Activated naive CD8-positive, alpha-beta T cell treated with anti-CD3 and anti-CD28 coated beads for 36 hours (primary cell): Measurements from ENCODE around the gene NUBP1. TPM values are rescaled to one million over a fixed set of nuclear protein-coding genes. Genes with fewer than 3 reads are reported as not detected.
"Not testable (repeated sequence)": the region's sequence is repeated elsewhere in the genome, so short reads cannot be mapped to it uniquely, and the experiment has no call there.

Experiments
- DNase-seq: peaks from one replicate; pipeline ENCODE4 v3.0.0; 2021
- H3K27ac Mint-ChIP-seq: one replicate; pipeline ENCODE4 v1.8.0; 2022; ENCODE audit warnings: mild to moderate bottlenecking, moderate library complexity, mixed read lengths
- H3K27me3 Mint-ChIP-seq: one replicate; pipeline ENCODE4 v1.8.0; 2022; ENCODE audit warnings: mild to moderate bottlenecking, mixed read lengths
- H3K36me3 Mint-ChIP-seq: one replicate; pipeline ENCODE4 v1.8.0; 2021; ENCODE audit warnings: mild to moderate bottlenecking, mixed read lengths
- H3K4me1 Mint-ChIP-seq: one replicate; pipeline ENCODE4 v1.8.0; 2021; ENCODE audit warnings: mixed read lengths
- H3K4me3 Mint-ChIP-seq: one replicate; pipeline ENCODE4 v1.8.0; 2022; ENCODE audit warnings: mild to moderate bottlenecking, moderate library complexity, mixed read lengths
- H3K9me3 Mint-ChIP-seq: one replicate; pipeline ENCODE4 v1.8.0; 2022; ENCODE audit warnings: mixed read lengths
- total RNA-seq, 2 experiments: library from RNA; stranded (reverse); gene quantifications; one replicate each; pipeline ENCODE4 v1.2.3, GENCODE V29; 2021

Gene NUBP1
- total RNA-seq, 2 experiments from 2014 or later: 24.3 to 26.7 TPM

- not testable (repeated sequence) for H3K4me3 Mint-ChIP-seq, DNase-seq, H3K27ac Mint-ChIP-seq, H3K27me3 Mint-ChIP-seq, H3K36me3 Mint-ChIP-seq, H3K9me3 Mint-ChIP-seq
- peaks cover 47% of the 10 kb centered on the region for H3K4me1 Mint-ChIP-seq
Measured at GRCh38 chr16:10741249-10741648, 2.4 kb upstream of the NUBP1 start.

GRCh38 chr16:10741844-10742243 is 1.8 kb upstream of the NUBP1 start:
- Mint-ChIP-seq H3K4me1 (peaks cover 46% of the 10 kb centered on the region), H3K27me3 (no peaks in the 10 kb centered on the region), H3K27ac (no peak overlapping the region), H3K9me3 (no peaks in the 10 kb centered on the region), H3K36me3 (peaks cover 6% of the 10 kb centered on the region), H3K4me3 (no peak overlapping the region)
- no peak for DNase-seq

- no peaks in the 10 kb centered on the region for H3K9me3 Mint-ChIP-seq
- peak overlapping the region; percentile 90 for H3K4me3 Mint-ChIP-seq
- peaks cover 40% of the 10 kb centered on the region for H3K4me1 Mint-ChIP-seq
- H3K36me3 Mint-ChIP-seq: peaks cover 6% of the 10 kb centered on the region
- no peaks in the 10 kb centered on the region for H3K27me3 Mint-ChIP-seq
- H3K27ac Mint-ChIP-seq: peak overlapping the region; percentile 98
- no peak for DNase-seq
Measured at GRCh38 chr16:10743227-10743609, 424 bp upstream of the NUBP1 start.

GRCh38 chr16:10744370-10745030 is 858 bp downstream of the NUBP1 start:
- no peak for DNase-seq
- peaks cover 32% of the 10 kb centered on the region for H3K4me1 Mint-ChIP-seq
- peak overlapping the region; percentile 98 for H3K27ac Mint-ChIP-seq
- H3K9me3 Mint-ChIP-seq: no peaks in the 10 kb centered on the region
- peaks cover 9% of the 10 kb centered on the region for H3K36me3 Mint-ChIP-seq
- H3K4me3 Mint-ChIP-seq: peak overlapping the region; percentile 90
- H3K27me3 Mint-ChIP-seq: no peaks in the 10 kb centered on the region

GRCh38 chr16:10745841-10746240 is 2.2 kb downstream of the NUBP1 start:
- Mint-ChIP-seq H3K27ac (no peak overlapping the region), H3K4me3 (no peak overlapping the region), H3K27me3 (no peaks in the 10 kb centered on the region), H3K4me1 (peaks cover 27% of the 10 kb centered on the region), H3K36me3 (peaks cover 9% of the 10 kb centered on the region), H3K9me3 (no peaks in the 10 kb centered on the region)
- DNase-seq: no peak

GRCh38 chr16:10750793-10751192 is 7.2 kb downstream of the NUBP1 start:
- H3K4me3 Mint-ChIP-seq: no peak overlapping the region
- no peaks in the 10 kb centered on the region for H3K9me3 Mint-ChIP-seq
- H3K4me1 Mint-ChIP-seq: peaks cover 6% of the 10 kb centered on the region
- peaks cover 5% of the 10 kb centered on the region for H3K36me3 Mint-ChIP-seq
- DNase-seq: no peak
- no peaks in the 10 kb centered on the region for H3K27me3 Mint-ChIP-seq
- no peak overlapping the region for H3K27ac Mint-ChIP-seq

- Mint-ChIP-seq H3K4me3 (no peak overlapping the region), H3K27ac (no peak overlapping the region), H3K9me3 (no peaks in the 10 kb centered on the region), H3K36me3 (peaks cover 5% of the 10 kb centered on the region), H3K27me3 (no peaks in the 10 kb centered on the region), H3K4me1 (peaks cover 2% of the 10 kb centered on the region)
- DNase-seq: no peak
Measured at GRCh38 chr16:10751291-10751697, 7.7 kb downstream of the NUBP1 start.

GRCh38 chr16:10752843-10753523 is 9.3 kb downstream of the NUBP1 start:
- Mint-ChIP-seq H3K36me3 (peaks cover 9% of the 10 kb centered on the region), H3K27ac (peak overlapping the region; percentile 25), H3K4me3 (no peak overlapping the region), H3K27me3 (no peaks in the 10 kb centered on the region), H3K9me3 (no peaks in the 10 kb centered on the region), H3K4me1 (peaks cover 2% of the 10 kb centered on the region)
- no peak for DNase-seq

GRCh38 chr16:10753670-10754069 is 10.0 kb downstream of the NUBP1 start:
- no peak for DNase-seq
- Mint-ChIP-seq H3K27me3 (no peaks in the 10 kb centered on the region), H3K27ac (peak overlapping the region; percentile 36), H3K36me3 (peaks cover 9% of the 10 kb centered on the region), H3K4me3 (no peak overlapping the region), H3K4me1 (peaks cover 2% of the 10 kb centered on the region), H3K9me3 (no peaks in the 10 kb centered on the region)

GRCh38 chr16:10754941-10755340 is 11.3 kb downstream of the NUBP1 start:
- Mint-ChIP-seq H3K4me3 (no peak overlapping the region), H3K4me1 (peaks cover 2% of the 10 kb centered on the region), H3K36me3 (peaks cover 14% of the 10 kb centered on the region), H3K9me3 (no peaks in the 10 kb centered on the region), H3K27ac (no peak overlapping the region), H3K27me3 (no peaks in the 10 kb centered on the region)
- no peak for DNase-seq

- H3K27me3 Mint-ChIP-seq: no peaks in the 10 kb centered on the region
- peaks cover 17% of the 10 kb centered on the region for H3K36me3 Mint-ChIP-seq
- no peak overlapping the region for H3K4me3 Mint-ChIP-seq
- no peak for DNase-seq
- H3K4me1 Mint-ChIP-seq: peaks cover 2% of the 10 kb centered on the region
- H3K9me3 Mint-ChIP-seq: no peaks in the 10 kb centered on the region
- H3K27ac Mint-ChIP-seq: no peak overlapping the region
Measured at GRCh38 chr16:10756574-10756973, 12.9 kb downstream of the NUBP1 start.

GRCh38 chr16:10760858-10761257 is 17.2 kb downstream of the NUBP1 start:
- H3K4me1 Mint-ChIP-seq: peaks cover 10% of the 10 kb centered on the region
- H3K9me3 Mint-ChIP-seq: no peaks in the 10 kb centered on the region
- DNase-seq: no peak
- peaks cover 48% of the 10 kb centered on the region for H3K36me3 Mint-ChIP-seq
- no peak overlapping the region for H3K4me3 Mint-ChIP-seq
- no peak overlapping the region for H3K27ac Mint-ChIP-seq
- H3K27me3 Mint-ChIP-seq: no peaks in the 10 kb centered on the region

- no peak for DNase-seq
- Mint-ChIP-seq H3K27ac (no peak overlapping the region), H3K4me1 (peaks cover 14% of the 10 kb centered on the region), H3K36me3 (peaks cover 53% of the 10 kb centered on the region), H3K9me3 (no peaks in the 10 kb centered on the region), H3K4me3 (no peak overlapping the region), H3K27me3 (no peaks in the 10 kb centered on the region)
Measured at GRCh38 chr16:10761373-10761772, 17.7 kb downstream of the NUBP1 start.

GRCh38 chr16:10762336-10763016 is 18.8 kb downstream of the NUBP1 start:
- Mint-ChIP-seq H3K27ac (no peak overlapping the region), H3K9me3 (no peaks in the 10 kb centered on the region), H3K36me3 (peaks cover 53% of the 10 kb centered on the region), H3K27me3 (no peaks in the 10 kb centered on the region), H3K4me3 (no peak overlapping the region), H3K4me1 (peaks cover 15% of the 10 kb centered on the region)
- DNase-seq: no peak

- Mint-ChIP-seq H3K9me3 (no peaks in the 10 kb centered on the region), H3K27me3 (no peaks in the 10 kb centered on the region), H3K27ac (no peak overlapping the region), H3K4me3 (no peak overlapping the region), H3K4me1 (peaks cover 15% of the 10 kb centered on the region), H3K36me3 (peaks cover 49% of the 10 kb centered on the region)
- no peak for DNase-seq
Measured at GRCh38 chr16:10763456-10763855, 19.8 kb downstream of the NUBP1 start.
